ENCODE data around the gene MTURN.

GRCh38 chr7:30146127-30146612, 11.4 kb downstream of the MTURN start:
- TF ChIP-seq CTCF (IDR thresholded peaks at IDR 0.05) = no peak
- TF ChIP-seq POLR2A (IDR thresholded peaks at IDR 0.05) = no peak

All from right lobe of liver (tissue), 4 donors.